Endothelial cell of umbilical vein (primary cell): ENCODE measurements around the gene CARD19. TPM values are rescaled to one million over a fixed set of nuclear protein-coding genes. Genes with fewer than 3 reads are reported as not detected.

ENCODE experiments used
- BruUV-seq: library from RNA; stranded (reverse); fragments of 400-500 nt; replicated peaks from 2 replicates; lab custom pipeline; 2021; lab: Mats Ljungman, UMichigan
- CTCF ChIA-PET: fragments of 300-600, 350-600 bp; sonication (Branson Sonifier 250); formaldehyde crosslinking; loops from one replicate; lab custom pipeline; 2021; ENCODE audit warnings: antibody characterized with exemption, inconsistent platforms; lab: Charles Lee
- POLR2A ChIA-PET: fragments of 300-600, 350-600 bp; sonication (Branson Sonifier 250); formaldehyde crosslinking; loops from one replicate; lab custom pipeline; 2021; ENCODE audit warnings: antibody characterized with exemption, inconsistent platforms; lab: Charles Lee
- DNase-seq: peaks from one replicate; pipeline ENCODE4 v3.0.0-alpha.2; 2011; ENCODE audit warnings: low read depth, low spot score
- FAIRE-seq: peaks from 2 replicates; lab custom pipeline; 2011; peaks lifted over from hg19 to GRCh38; lab: Jason Lieb, UNC
- H2AFZ ChIP-seq: 2 replicates; pipeline ENCODE4 v1.6.0; 2012; ENCODE audit warnings: low read depth, low read length, control low read depth, inconsistent platforms
- H3K27ac ChIP-seq: 2 replicates; pipeline ENCODE4 v1.5.1; 2011; ENCODE audit warnings: low read depth, mild to moderate bottlenecking, control low read depth, low read length, moderate library complexity; ENCODE audit not compliant: insufficient read depth
- H3K27me3 ChIP-seq, 2 experiments: 2 replicates each; pipeline versions ENCODE4 v1.6.0 to v1.6.1; 2011; ENCODE audit warnings: low read length in 2 of 2, mixed read lengths in 1 of 2; ENCODE audit not compliant: control insufficient read depth in 2 of 2, insufficient read depth in 2 of 2
- H3K36me3 ChIP-seq, 2 experiments: 2 replicates in 1 of 2; 3 replicates in 1 of 2; pipeline ENCODE4 v1.5.1; 2011; ENCODE audit warnings: low read length in 2 of 2, mild to moderate bottlenecking in 1 of 2, moderate library complexity in 1 of 2; ENCODE audit not compliant: control insufficient read depth in 2 of 2, insufficient read depth in 2 of 2; ENCODE audit errors: extremely low read depth in 1 of 2
- H3K4me1 ChIP-seq: 3 replicates; pipeline ENCODE4 v1.5.1; 2011; ENCODE audit warnings: mild to moderate bottlenecking, low read length; ENCODE audit not compliant: control insufficient read depth, insufficient read depth; ENCODE audit errors: extremely low read depth
- H3K4me2 ChIP-seq: 2 replicates; pipeline ENCODE4 v1.6.1; 2011; ENCODE audit warnings: low read length, control low read depth, mixed read lengths; ENCODE audit not compliant: insufficient read depth
- H3K4me3 ChIP-seq, 3 experiments: fragments of 200-600 bp in 1 of 3; sonication (generic), shearing (Covaris generic) in 1 of 3; replicated peaks in 1 of 3; 2 replicates each; pipeline ENCODE4 v1.5.1; 2011 to 2016; ENCODE audit warnings: control low read depth in 3 of 3, low read length in 3 of 3, mild to moderate bottlenecking in 2 of 3, inconsistent platforms in 1 of 3, low read depth in 1 of 3, moderate library complexity in 1 of 3; ENCODE audit not compliant: insufficient read depth in 1 of 3
- H3K79me2 ChIP-seq: 2 replicates; pipeline ENCODE4 v1.6.0; 2012; ENCODE audit warnings: low read length, inconsistent platforms; ENCODE audit not compliant: control insufficient read depth, insufficient read depth
- H3K9ac ChIP-seq: replicated peaks from 2 replicates; pipeline ENCODE3; 2011; ENCODE audit warnings: low read length, control low read depth; ENCODE audit not compliant: insufficient read depth; ENCODE audit errors: extremely low read depth
- H3K9me1 ChIP-seq: replicated peaks from 3 replicates; pipeline ENCODE4 v1.6.0; 2011; ENCODE audit warnings: mild to moderate bottlenecking, low read length; ENCODE audit not compliant: control insufficient read depth, insufficient read depth; ENCODE audit errors: extremely low read depth
- H3K9me3 ChIP-seq: replicated peaks from 2 replicates; pipeline ENCODE4 v1.5.1; 2012; ENCODE audit warnings: low read length, inconsistent platforms; ENCODE audit not compliant: control insufficient read depth, insufficient read depth
- H4K20me1 ChIP-seq: replicated peaks from 2 replicates; pipeline ENCODE3; 2011; ENCODE audit warnings: mild to moderate bottlenecking, low read length; ENCODE audit not compliant: control insufficient read depth, insufficient read depth; ENCODE audit errors: extremely low read depth
- CTCF ChIP-seq, 2 donors: IDR thresholded peaks; 1 replicate in 1 of 2; 2 replicates in 1 of 2; pipeline ENCODE4 v1.5.1; 2011; ENCODE audit warnings: low read length in 2 of 2, mild to moderate bottlenecking in 2 of 2, moderate library complexity in 2 of 2, control low read depth in 1 of 2, inconsistent platforms in 1 of 2, low read depth in 1 of 2; ENCODE audit not compliant: insufficient read depth in 1 of 2; ENCODE audit errors: extremely low read depth in 1 of 2
- EZH2 ChIP-seq: IDR thresholded peaks from 2 replicates; pipeline ENCODE4 v1.6.1; 2012; ENCODE audit warnings: borderline replicate concordance, low read depth, mild to moderate bottlenecking, moderate library complexity, low read length, inconsistent platforms; ENCODE audit not compliant: severe bottlenecking
- FOS ChIP-seq: IDR thresholded peaks from 2 replicates; pipeline ENCODE4 v1.6.1; 2011; ENCODE audit warnings: mild to moderate bottlenecking, low read length, moderate library complexity, borderline replicate concordance; ENCODE audit not compliant: insufficient read depth
- GATA2 ChIP-seq: IDR thresholded peaks from 2 replicates; pipeline ENCODE4 v1.7.0; 2011; ENCODE audit warnings: low read depth, mild to moderate bottlenecking, moderate library complexity, mixed read lengths, low read length; ENCODE audit not compliant: insufficient read length, insufficient read depth
- JUN ChIP-seq: IDR thresholded peaks from 2 replicates; pipeline ENCODE4 v1.6.1; 2011; ENCODE audit warnings: borderline replicate concordance, low read depth; ENCODE audit not compliant: insufficient read length, insufficient read depth
- MAX ChIP-seq: IDR thresholded peaks from 2 replicates; pipeline ENCODE4 v1.6.1; 2011; ENCODE audit not compliant: insufficient read depth, insufficient read length
- MYC ChIP-seq: IDR thresholded peaks from one replicate; pipeline ENCODE4 v1.6.1; 2011; ENCODE audit warnings: mild to moderate bottlenecking, low read depth, low read length
- POLR2A ChIP-seq: IDR thresholded peaks from 2 replicates; pipeline ENCODE4 v1.6.1; 2012; ENCODE audit warnings: low read depth, mild to moderate bottlenecking, control low read depth, low read length
- POLR2AphosphoS5 ChIP-seq: IDR thresholded peaks from 2 replicates; pipeline ENCODE4 v1.6.1; 2012; ENCODE audit warnings: low read depth, mild to moderate bottlenecking, control low read depth, low read length, moderate library complexity; ENCODE audit not compliant: insufficient read depth
- dilution Hi-C: fragments of 300-500 bp; cut with MboI; formaldehyde crosslinking; loops from one replicate; pipeline ENCODE4 v1.15.0; 2019; ENCODE audit warnings: low sequenced_read_pairs; ENCODE audit not compliant: extremely low pct_ligation_motif_present
- intact Hi-C: fragments of 100-400 bp; cut with micrococcal nuclease; formaldehyde crosslinking; loops from one replicate; pipeline ENCODE4 v1.10.0; 2022
- polyA plus RNA-seq, 4 experiments: library from polyadenylated mRNA; depleted of rRNA in 3 of 4; stranded (reverse) in 3 of 4; unstranded in 1 of 4; fragments of >200 nt; gene quantifications; 2 replicates each; pipeline versions ENCODE4 v1.2.1 to v1.2.3, GENCODE V29; 2011 to 2012; ENCODE audit warnings: missing spikeins in 1 of 4
- total RNA-seq: library from RNA; stranded (reverse); gene quantifications from 2 replicates; pipeline ENCODE4 v1.2.3, GENCODE V29; 2021

CARD19 gene
- total and polyA plus RNA-seq, 2 donors (not counting 3 experiments of a cell fraction or from before 2014, with no cell fraction given): 45.7 to 148 TPM

DNA sequence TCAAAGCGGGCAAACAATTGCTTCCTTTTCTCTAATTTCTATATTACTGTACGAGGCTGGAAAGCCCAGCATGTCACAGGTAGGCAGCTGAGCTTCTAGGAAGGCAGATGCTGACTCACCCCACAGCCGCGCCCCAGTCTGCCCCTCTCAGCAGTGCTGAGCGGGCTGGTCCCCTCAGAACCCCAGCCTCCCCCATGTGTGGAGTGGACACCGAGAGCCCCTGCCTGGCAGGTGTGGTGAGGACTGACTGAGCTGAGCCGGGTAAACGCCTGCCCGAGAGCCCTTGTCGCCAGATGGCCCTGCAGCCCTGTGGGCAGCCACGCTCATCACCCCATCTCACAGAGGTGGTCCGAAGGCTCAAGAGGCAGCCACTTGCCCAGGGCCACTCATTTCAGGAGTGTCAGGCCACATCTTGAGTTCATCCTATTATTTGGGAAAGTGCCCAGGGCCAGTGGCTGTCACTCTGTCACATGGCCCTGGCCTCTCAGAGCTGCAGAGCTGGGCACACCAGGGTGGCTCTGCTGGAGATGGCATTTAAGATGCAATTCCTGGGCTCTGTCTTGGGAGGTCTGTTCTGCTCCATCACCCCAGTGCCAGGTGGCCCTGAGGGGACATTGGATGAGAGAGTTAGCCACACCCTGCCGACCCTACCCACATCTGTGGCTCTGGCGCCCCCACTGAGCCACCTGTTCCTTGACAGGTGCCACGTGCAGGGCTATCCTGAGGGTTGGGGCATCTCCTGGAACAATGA is 12.4 kb downstream of the CARD19 start:
- intact Hi-C loops (loop anchor here (1.0 kb wide), 3 partner anchors 10 to 194 kb away; no protein-coding TSS in a partner anchor), dilution Hi-C loops (no loop called here)
- ChIA-PET POLR2A (no interaction called here), CTCF (interaction anchor here (0.5 to 5.7 kb wide), 41 partner anchors 7 to 557 kb away, joined by 3 to 70 read pairs (median 5); partner anchors contain the start of genes CARD19 and NINJ1)
- H3K4me3 ChIP-seq: no peak overlapping the region
- no peak overlapping the region for H3K27ac ChIP-seq
- no peaks in the 10 kb centered on the region for H3K27me3 ChIP-seq
- TF ChIP-seq EZH2: no peak
- TF ChIP-seq POLR2A: no peak
- TF ChIP-seq GATA2: no peak
- TF ChIP-seq CTCF (IDR thresholded peaks at IDR 0.05; ENCODE audit: extremely low read depth in 1 of 2, insufficient read depth in 1 of 2, low read depth in 1 of 2, low read length in 2 of 2): no peak
- no peak for TF ChIP-seq MYC
- no peak for TF ChIP-seq FOS
- TF ChIP-seq JUN: no peak
- TF ChIP-seq MAX: no peak
- no peak for TF ChIP-seq POLR2AphosphoS5
- no peaks in the 10 kb centered on the region for H3K4me1 ChIP-seq
- peaks cover 8 to 27% of the 10 kb centered on the region in 2 experiments for H3K36me3 ChIP-seq
- peaks cover 5% of the 10 kb centered on the region for H4K20me1 ChIP-seq
- no peak overlapping the region for H2AFZ ChIP-seq
- FAIRE-seq (no peak), DNase-seq (no peak)
- H3K4me2 ChIP-seq: no peak overlapping the region
- no peaks in the 10 kb centered on the region for H3K9me3 ChIP-seq
- no TSS peak for BruUV-seq
- peaks cover 48% of the 10 kb centered on the region for H3K79me2 ChIP-seq
- H3K9ac ChIP-seq: no peak overlapping the region
- H3K9me1 ChIP-seq: no peaks in the 10 kb centered on the region
